IPS-11a (cell line): Measurements from ENCODE around the gene PSORS1C2.
A peak's percentile ranks its signal among the peaks of the same experiment; 100 is the strongest.
"Not testable (repeated sequence)": the region's sequence is repeated elsewhere in the genome, so short reads cannot be mapped to it uniquely, and the experiment has no call there.

Source experiments
- H3K4me3 ChIP-seq: one replicate; pipeline ENCODE4 v1.5.1; 2013; ENCODE audit warnings: low read depth, low read length, control low read depth

Gene PSORS1C2

DNA sequence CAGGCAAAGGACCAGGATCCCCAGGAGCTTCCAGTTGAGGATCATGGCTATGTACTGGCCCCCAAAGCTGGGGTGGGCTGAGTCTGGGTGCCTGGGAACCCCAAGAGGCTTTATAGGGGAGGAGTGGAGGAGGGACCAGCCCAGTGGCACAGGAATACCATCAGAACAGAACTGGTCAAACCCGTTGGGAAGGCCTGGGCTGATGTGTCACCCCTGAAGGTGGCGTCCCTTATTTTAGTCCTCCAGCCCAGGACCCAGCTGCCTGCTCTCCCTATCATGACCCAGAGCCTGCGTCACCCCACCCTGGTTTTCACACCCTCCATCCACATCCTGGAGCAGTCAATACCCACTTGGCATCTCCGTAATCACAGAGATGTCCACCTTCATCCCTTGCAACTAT lies at the start of gene PSORS1C2:
Gene PSORS1C2, minus strand, starts transcription at position 85 of the 400 bp plus-strand sequence. Its CDS starts 40 bp downstream, at position 45.
- H3K4me3 ChIP-seq, result no peak within 1 kb of the TSS

DNA sequence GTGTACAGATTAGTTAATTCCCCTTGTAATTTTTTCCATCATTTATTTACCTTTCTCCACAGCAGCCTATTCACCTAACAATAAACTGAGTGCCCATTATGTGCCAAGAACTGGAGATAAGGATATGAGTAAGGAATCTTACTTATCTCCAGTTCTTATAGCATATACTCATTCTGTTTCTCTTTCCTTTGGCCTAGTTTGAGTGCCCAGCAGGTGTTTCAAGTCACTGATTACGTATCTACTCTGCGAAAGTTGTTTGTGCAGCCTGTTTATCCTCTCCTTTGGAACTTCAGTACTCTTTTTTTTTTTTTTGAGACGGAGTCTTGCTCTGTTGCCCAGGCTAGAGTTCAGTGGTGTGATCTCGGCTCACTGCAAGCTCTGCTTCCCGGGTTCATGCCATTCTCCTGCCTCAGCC lies 48.9 kb upstream of the PSORS1C2 start:
- H3K4me3 ChIP-seq, result no peak overlapping the region

GRCh38 chr6:31186052-31186734 lies 47.3 kb upstream of the PSORS1C2 start:
- H3K4me3 ChIP-seq, result no peak overlapping the region

DNA sequence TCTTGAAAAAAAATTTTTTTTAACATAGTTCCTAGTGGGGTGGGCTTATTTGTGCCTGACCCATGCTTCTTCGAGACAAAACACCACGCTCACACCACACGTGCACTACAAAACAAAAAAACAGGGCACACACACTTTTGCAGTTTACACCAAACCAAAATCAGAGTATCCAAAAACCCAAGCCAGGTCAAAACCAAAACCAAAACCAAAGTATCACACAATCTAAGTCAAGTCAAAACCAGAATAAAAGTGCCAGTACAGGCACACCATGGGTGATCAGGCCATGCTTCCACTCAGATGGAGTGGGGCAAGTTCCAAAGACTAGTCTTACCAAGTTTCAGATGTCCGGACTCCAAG lies 46.8 kb upstream of the PSORS1C2 start:
- H3K4me3 ChIP-seq, result not testable (repeated sequence)

- H3K4me3 ChIP-seq, result not testable (repeated sequence)
Observed at GRCh38 chr6:31183859-31184258, 45.0 kb upstream of the PSORS1C2 start.

DNA sequence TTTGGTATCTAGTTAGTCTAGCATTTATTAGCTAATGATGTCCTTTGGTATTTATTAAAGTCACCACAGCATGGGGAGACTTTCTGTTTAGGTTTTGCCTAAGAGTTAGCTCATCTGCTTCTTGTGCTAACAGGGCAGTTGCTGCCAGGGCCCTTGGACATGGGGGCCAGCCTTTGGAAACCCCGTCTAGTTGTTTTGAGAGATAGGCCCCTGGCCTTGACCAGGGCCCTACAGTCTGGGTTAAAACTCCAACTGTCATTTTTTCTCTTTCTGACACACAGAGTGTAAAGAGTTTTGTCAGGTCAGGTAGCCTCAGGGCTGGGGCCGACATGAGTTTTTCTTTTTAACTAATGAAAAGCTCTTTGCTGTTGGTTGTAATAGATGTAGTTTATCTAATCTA lies 44.4 kb upstream of the PSORS1C2 start:
- H3K4me3 ChIP-seq, result not testable (repeated sequence)

- H3K4me3 ChIP-seq, result no peak overlapping the region
Observed at GRCh38 chr6:31180500-31180899, 41.6 kb upstream of the PSORS1C2 start.

GRCh38 chr6:31179896-31180295 lies 41.0 kb upstream of the PSORS1C2 start:
- no peak overlapping the region for H3K4me3 ChIP-seq

DNA sequence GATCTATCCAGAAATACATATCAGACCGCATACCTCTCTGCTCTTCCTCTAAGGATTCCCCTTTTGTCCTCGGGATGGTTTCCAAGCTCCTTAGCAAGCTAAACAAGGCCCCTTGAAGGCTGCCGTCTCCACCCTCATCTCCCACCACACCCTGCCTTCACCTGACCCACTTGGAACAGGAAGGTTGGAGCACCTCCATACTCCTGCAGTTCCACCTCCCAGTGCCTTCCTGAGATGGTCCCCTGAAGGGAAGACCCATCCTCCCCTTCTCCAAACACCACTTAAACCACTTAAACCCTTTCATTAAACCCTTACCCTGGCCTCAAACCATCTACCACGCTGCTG lies 40.1 kb upstream of the PSORS1C2 start:
- H3K4me3 ChIP-seq, result no peak overlapping the region

GRCh38 chr6:31178143-31179041 lies 39.5 kb upstream of the PSORS1C2 start:
- no peak overlapping the region for H3K4me3 ChIP-seq

DNA sequence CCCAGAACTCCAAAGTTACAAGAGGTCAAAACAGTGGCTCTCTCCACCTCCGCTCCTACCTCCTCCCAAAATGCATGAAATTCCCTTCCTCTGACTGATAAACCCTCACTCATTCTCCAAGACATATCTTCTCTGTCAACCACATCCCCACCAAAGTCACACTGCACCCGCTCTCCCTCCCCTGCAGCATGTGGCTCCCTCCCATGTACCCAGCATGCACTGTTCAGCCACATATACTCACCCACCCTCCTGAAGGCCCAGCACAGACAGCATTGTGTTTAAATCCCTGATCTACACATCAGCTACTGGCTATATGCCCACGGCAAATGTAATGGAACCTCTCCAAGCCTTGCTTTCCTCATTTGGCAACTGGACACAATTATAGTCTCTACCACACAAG lies 37.1 kb upstream of the PSORS1C2 start:
- H3K4me3 ChIP-seq, result no peak overlapping the region

GRCh38 chr6:31174378-31174777 lies 35.5 kb upstream of the PSORS1C2 start:
- H3K4me3 ChIP-seq, result no peak overlapping the region

DNA sequence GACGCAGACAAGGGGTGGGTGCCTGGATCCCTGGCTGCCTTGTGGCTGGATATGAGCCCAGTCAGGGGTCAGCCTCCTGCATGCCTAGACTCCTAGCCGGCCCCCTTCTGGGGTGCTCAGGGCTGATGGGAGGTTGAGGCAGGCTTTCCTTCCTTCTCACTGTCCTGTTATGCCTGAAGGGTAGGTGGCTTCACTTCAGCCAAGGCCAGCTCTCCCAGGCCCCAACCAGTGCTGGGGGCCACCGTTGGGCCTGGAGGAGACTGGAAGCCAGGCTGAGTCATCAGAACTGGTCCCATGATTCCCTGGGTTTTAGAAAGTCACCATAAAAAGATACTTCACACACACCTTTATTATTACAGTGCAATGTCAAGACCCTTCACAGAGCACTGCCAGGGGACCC lies 34.5 kb upstream of the PSORS1C2 start:
- no peak overlapping the region for H3K4me3 ChIP-seq

- H3K4me3 ChIP-seq, result peak overlapping the region; percentile 58
Observed at GRCh38 chr6:31172973-31173384, 34.1 kb upstream of the PSORS1C2 start.

DNA sequence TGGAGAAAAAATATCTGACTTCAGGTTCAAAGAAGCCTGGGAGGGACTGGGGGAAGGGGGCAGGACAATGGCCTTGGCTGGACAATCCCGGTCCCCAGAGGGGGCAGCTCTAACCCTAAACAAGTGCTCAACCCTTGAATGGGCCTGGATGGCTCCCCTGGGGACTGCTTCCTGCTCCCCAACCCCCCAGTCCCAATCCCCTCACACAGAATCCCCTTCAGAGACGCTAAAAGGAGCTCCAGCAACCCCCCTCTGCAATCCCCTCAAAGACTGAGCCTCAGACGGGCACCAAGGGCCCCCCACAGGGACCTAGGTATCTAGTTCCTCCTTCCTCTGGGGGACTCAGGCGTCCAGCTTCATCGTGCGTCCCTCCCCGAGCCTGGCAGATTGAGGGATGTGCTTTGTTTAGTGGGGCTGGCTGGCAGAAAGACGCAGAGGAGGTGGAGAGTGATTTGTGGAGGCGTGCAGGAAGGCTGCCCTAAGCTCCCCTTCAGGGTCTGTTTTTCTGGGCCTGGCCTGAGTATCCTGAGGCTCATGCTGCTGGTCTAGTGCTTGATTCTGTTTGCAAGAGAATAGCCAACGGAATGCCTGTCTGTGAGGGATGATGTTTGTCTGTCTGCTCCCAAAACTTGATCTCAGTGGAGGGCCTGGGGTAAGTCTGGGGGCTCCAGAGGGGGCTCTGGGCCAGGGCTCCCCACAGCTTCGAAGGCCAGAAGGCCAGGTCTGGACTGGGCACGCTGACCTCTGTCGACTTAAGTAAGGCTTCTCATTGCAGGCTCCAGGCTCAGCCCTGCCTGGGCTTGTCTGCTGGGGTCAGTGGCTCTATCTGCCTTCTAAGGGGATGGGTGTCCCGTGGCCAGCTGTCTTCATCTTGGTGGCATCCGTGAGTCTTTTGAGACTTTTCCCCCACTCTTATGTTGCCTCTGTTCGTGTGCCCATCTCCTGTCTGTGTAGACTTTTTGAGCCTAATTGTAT lies 33.4 kb upstream of the PSORS1C2 start:
- H3K4me3 ChIP-seq, result peak overlapping the region; percentile 58

- H3K4me3 ChIP-seq, result peak overlapping the region; percentile 77
Observed at GRCh38 chr6:31170987-31171671, 32.3 kb upstream of the PSORS1C2 start.

DNA sequence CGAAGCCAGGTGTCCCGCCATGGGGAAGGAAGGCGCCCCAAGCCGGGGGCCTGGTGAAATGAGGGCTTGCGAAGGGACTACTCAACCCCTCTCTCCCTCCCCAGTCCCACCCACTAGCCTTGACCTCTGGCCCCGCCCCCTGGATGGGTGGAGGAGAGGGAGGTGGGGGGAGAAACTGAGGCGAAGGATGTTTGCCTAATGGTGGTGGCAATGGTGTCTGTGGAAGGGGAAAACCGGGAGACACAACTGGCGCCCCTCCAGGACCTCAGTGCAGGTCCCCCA lies 31.7 kb upstream of the PSORS1C2 start, which contains the start of gene POU5F1:
Gene POU5F1, minus strand, starts transcription at position 83 of the 282 bp plus-strand sequence. Its CDS starts 62 bp downstream, at position 21.
- peak within 1 kb of the TSS; percentile 77 for H3K4me3 ChIP-seq

GRCh38 chr6:31169858-31170599 lies 31.2 kb upstream of the PSORS1C2 start:
- peak overlapping the region; percentile 77 for H3K4me3 ChIP-seq

DNA sequence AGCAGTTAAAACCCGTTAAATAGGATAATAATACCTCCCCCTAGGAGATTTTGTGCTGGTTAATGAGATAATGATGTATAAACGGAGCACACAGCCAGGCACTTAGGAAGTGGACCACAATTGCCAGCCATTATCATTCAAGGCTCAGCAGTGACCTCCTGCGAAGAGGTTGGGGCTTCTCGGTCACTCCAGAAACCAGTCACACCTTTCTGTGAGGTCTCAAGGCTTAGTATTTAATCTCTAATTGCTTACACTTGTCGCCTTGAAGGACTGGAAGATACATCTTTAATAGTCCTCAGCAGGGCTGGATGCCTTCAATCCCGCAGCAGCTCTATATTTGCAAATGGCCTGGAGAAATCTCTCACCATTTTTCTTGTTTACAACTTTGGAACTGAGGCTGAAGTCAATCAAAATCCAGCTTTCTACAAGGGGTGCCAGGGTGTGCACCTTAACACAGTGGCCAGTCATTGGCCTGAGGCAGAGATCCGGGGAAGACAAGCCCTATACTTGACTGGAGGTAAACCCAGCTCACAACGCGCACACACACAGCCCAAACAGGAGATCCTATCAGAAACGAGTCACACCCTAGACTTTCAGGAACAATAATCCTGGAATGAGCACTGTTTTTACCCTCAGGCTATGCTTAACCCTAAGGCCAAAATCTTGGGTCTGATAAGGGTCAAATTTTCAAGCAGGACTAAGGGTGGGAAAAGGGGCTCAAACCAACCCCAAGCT lies 30.4 kb upstream of the PSORS1C2 start:
- H3K4me3 ChIP-seq, result peak overlapping the region; percentile 77
